Small intestine (tissue), 16 donors: Measurements from ENCODE around the gene MTCL1. TPM values are rescaled to one million over a fixed set of nuclear protein-coding genes. Genes with fewer than 3 reads are reported as not detected.

Experiments used
- DNase-seq, 2 donors: peaks; one replicate each; pipeline versions ENCODE4 v3.0.0 to v3.0.0-alpha.2; 2013
- FAIRE-seq: peaks from 2 replicates; lab custom pipeline; 2012; peaks lifted over from hg19 to GRCh38; lab: Jason Lieb, UNC
- H3K27ac ChIP-seq, 3 donors: one replicate each; pipeline ENCODE4 v1.5.1; 2013; ENCODE audit warnings: low read length in 2 of 3, mild to moderate bottlenecking in 2 of 3, control low read depth in 1 of 3, inconsistent platforms in 1 of 3, low read depth in 1 of 3, moderate library complexity in 1 of 3
- H3K27me3 ChIP-seq, 3 donors: one replicate each; pipeline ENCODE4 v1.6.1; 2013; ENCODE audit warnings: low read length in 3 of 3, inconsistent platforms in 1 of 3; ENCODE audit not compliant: control insufficient read depth in 3 of 3, insufficient read depth in 3 of 3
- H3K36me3 ChIP-seq, 3 donors: one replicate each; pipeline ENCODE4 v1.6.1; 2013; ENCODE audit warnings: low read length in 3 of 3, inconsistent platforms in 1 of 3, low read depth in 1 of 3, mild to moderate bottlenecking in 1 of 3, moderate library complexity in 1 of 3; ENCODE audit not compliant: control insufficient read depth in 3 of 3, insufficient read depth in 2 of 3
- H3K4me1 ChIP-seq, 3 donors: one replicate each; pipeline ENCODE4 v1.6.1; 2013; ENCODE audit warnings: low read length in 2 of 3, inconsistent platforms in 1 of 3, low read depth in 1 of 3, mild to moderate bottlenecking in 1 of 3, moderate library complexity in 1 of 3; ENCODE audit not compliant: control insufficient read depth in 3 of 3, insufficient read depth in 2 of 3
- H3K4me3 ChIP-seq, 3 donors: one replicate each; pipeline ENCODE4 v1.5.1; 2013; ENCODE audit warnings: low read length in 3 of 3, control low read depth in 1 of 3, inconsistent platforms in 1 of 3, low read depth in 1 of 3, mild to moderate bottlenecking in 1 of 3, moderate library complexity in 1 of 3
- H3K9me3 ChIP-seq, 2 donors: one replicate each; pipeline ENCODE4 v1.6.1; 2013; ENCODE audit warnings: low read depth in 1 of 2, low read length in 1 of 2; ENCODE audit not compliant: control insufficient read depth in 2 of 2, insufficient read depth in 1 of 2
- WGBS, 3 donors: extraction: QIAGEN DNeasy Blood & Tissue Kit; methylation state at CpG; one replicate each; pipeline ENCODE4 v1.1.7; 2013; 5-methylcytosine and 5-hydroxymethylcytosine counted together
- long read RNA-seq, 10 donors: transcript quantifications; one replicate each; lab custom pipeline, GENCODE V29; 2026
- polyA plus RNA-seq, 4 donors: library from polyadenylated mRNA; stranded (reverse) in 3 of 4; unstranded in 1 of 4; fragments of 200-250 nt in 3 of 4; fragments of 120-200 nt in 1 of 4; gene quantifications; one replicate each; pipeline versions ENCODE4 v1.2.1 to v1.2.3, GENCODE V29; 2013
- donor health status: healthy with polysubstance abuse.
- donor health status: control.
- donor health status: control.
- donor health status: Bipolar disorder and iron deficiency.
- donor health status: healthy.

The MTCL1 gene
- 10 to 100 TPM in 1 of 4 donors, 1 to 10 TPM in 3; 2.5 to 12.4 (median 6.0) TPM for polyA plus RNA-seq
- long read RNA-seq, donor 1: 0 reads
- long read RNA-seq, donor 2, partial matches to known transcripts: 0 of 1 reads
- long read RNA-seq, donor 2, other reads (novel, unspliced or antisense): 0 of 1 reads
- long read RNA-seq, donor 3, transcript MTCL1-216 (1 exons, 2,856 nt): major isoform, 5 of 5 reads
- long read RNA-seq, donor 3, partial matches to known transcripts: 0 of 5 reads
- long read RNA-seq, donor 3, other reads (novel, unspliced or antisense): 0 of 5 reads
- long read RNA-seq, donor 4: 0 reads
- long read RNA-seq, donor 5, partial matches to known transcripts: 0 of 1 reads
- long read RNA-seq, donor 5, other reads (novel, unspliced or antisense): 0 of 1 reads
- long read RNA-seq, donor 6, partial matches to known transcripts: 0 of 2 reads
- long read RNA-seq, donor 6, other reads (novel, unspliced or antisense): 0 of 2 reads
- long read RNA-seq, donor 7, partial matches to known transcripts: 0 of 2 reads
- long read RNA-seq, donor 7, other reads (novel, unspliced or antisense): 0 of 2 reads
- long read RNA-seq, donor 8: 0 reads
- long read RNA-seq, donor 9, partial matches to known transcripts: 0 of 3 reads
- long read RNA-seq, donor 9, other reads (novel, unspliced or antisense): 0 of 3 reads
- long read RNA-seq, donor 10, transcript MTCL1-216 (1 exons, 2,856 nt): major isoform, 5 of 5 reads
- long read RNA-seq, donor 10, partial matches to known transcripts: 0 of 5 reads
- long read RNA-seq, donor 10, other reads (novel, unspliced or antisense): 0 of 5 reads

DNA sequence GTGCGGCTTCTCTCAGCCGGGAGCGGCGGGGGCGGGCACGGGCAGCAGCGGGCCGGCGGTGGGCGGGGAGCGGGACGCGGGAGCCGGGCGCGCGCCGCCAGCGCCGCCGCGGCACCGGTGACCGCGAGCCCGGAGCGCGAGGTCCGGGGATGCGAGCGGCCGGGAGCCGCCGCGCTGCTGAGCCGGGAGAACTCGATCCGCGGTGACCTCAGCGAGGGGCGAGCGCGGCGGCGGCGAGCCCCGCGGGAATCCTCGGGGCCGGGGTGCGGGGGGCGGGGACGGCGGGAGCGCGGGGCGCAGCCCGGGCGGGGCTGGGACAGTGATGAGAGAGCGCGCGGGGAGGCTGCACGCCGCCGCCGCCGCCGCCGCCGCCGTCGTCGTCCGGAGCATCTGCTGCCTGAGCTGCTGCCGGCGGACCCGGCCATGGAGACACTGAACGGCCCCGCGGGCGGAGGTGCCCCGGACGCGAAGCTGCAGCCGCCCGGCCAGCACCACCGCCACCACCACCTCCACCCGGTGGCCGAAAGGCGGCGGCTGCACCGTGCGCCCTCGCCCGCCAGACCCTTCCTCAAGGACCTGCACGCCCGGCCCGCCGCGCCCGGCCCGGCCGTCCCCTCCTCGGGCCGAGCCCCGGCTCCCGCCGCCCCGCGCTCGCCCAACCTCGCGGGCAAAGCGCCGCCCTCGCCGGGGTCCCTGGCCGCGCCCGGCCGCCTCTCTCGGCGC, at the start of gene MTCL1:
TSS of gene MTCL1 (plus strand) at position 319 of the 723 bp plus-strand sequence. CDS start at position 424, 105 bp downstream.
- no peaks in the 10 kb centered on the region for H3K9me3 ChIP-seq
- H3K27me3 ChIP-seq: peaks cover 0 to 52% (median 0%) of the 10 kb centered on the region in 3 donors
- peak within 1 kb of the TSS; percentile 37 to 82 (median 67) for H3K27ac ChIP-seq
- H3K4me1 ChIP-seq: peaks cover 0 to 24% (median 4%) of the 10 kb centered on the region in 3 donors
- DNase-seq (peak; percentile 37 to 66), FAIRE-seq (no peak)
- H3K4me3 ChIP-seq: peak within 1 kb of the TSS; percentile 65 to 78 (median 69)
- WGBS, 3 donors: 0 to 1% (median 1%) methylated on average over 26 to 123 of the region's 123 CpGs
- no peaks in the 10 kb centered on the region for H3K36me3 ChIP-seq

DNA sequence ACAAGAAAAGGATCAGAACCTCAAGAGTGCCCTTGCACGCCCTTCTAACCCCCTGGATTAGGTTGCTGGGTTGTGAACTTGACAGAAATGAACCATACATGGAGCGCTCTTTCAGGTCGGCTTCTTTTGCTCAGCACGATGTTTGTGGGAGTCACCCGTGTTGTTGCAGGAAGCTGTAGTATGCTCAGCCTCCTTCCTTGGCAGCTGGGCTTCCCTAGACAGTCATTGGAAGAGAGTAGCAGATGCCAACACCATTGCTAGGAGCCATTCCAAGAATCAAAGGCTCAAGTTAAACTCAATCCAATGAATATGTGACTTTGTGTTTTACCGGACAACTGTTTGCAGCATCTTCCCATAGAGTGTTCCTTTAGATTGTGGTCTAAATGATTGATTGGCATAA, 49.1 kb upstream of the MTCL1 start:
- no peak for DNase-seq
- H3K4me1 ChIP-seq: no peaks in the 10 kb centered on the region
- H3K36me3 ChIP-seq: no peaks in the 10 kb centered on the region
- no peak for FAIRE-seq
- H3K27me3 ChIP-seq: no peaks in the 10 kb centered on the region
- 79 to 87% (median 82%) methylated on average over 6 of the region's 6 CpGs for WGBS, 3 donors
- no peak overlapping the region for H3K4me3 ChIP-seq
- no peak overlapping the region for H3K27ac ChIP-seq
- no peaks in the 10 kb centered on the region for H3K9me3 ChIP-seq

GRCh38 chr18:8657050-8657820, 48.1 kb upstream of the MTCL1 start:
- no peak overlapping the region for H3K4me3 ChIP-seq
- H3K36me3 ChIP-seq: no peaks in the 10 kb centered on the region
- H3K9me3 ChIP-seq: no peaks in the 10 kb centered on the region
- DNase-seq (no peak), FAIRE-seq (no peak)
- WGBS, 3 donors: 74 to 80% (median 76%) methylated on average over 14 of the region's 14 CpGs
- H3K27ac ChIP-seq: no peak overlapping the region
- no peaks in the 10 kb centered on the region for H3K4me1 ChIP-seq
- peaks cover 0 to 5% (median 0%) of the 10 kb centered on the region in 3 donors for H3K27me3 ChIP-seq

DNA sequence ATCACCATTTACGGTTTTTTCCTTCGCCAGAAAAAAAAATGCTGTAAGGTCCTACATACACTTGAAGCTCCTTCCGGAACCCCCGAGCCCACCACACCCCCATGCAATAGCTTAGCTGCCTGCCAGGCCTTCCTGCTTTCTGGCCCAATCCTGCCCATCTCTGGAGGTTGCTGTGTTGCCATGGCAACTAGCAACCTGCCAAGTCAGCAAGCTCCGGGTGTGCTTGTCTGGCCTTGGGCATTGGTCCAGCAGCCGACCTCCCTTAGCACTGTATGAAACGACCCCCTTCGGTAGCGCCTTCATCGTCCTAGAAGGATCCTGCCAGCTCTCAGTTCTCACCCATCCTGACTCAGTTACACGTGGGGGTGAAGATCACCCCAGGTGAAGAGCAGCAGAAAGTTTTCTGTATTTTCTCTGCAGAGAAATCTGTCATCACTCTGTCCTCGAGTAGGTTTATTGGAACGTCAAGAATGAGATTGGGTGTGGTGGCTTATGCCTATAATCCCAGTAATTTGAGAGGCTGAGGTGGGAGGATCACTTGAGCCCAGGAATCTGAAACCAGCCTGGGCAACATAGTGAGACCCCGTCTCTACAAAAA, 47.4 kb upstream of the MTCL1 start:
- DNase-seq (no peak), FAIRE-seq (no peak)
- H3K27me3 ChIP-seq: peaks cover 0 to 5% (median 0%) of the 10 kb centered on the region in 3 donors
- H3K9me3 ChIP-seq: no peaks in the 10 kb centered on the region
- no peak overlapping the region for H3K27ac ChIP-seq
- 54 to 61% (median 54%) methylated on average over 14 of the region's 14 CpGs for WGBS, 3 donors
- H3K4me1 ChIP-seq: no peaks in the 10 kb centered on the region
- H3K36me3 ChIP-seq: no peaks in the 10 kb centered on the region
- H3K4me3 ChIP-seq: no peak overlapping the region

GRCh38 chr18:8658858-8659485, 46.4 kb upstream of the MTCL1 start:
- FAIRE-seq (no peak), DNase-seq (no peak)
- Histone ChIP-seq H3K9me3 (no peaks in the 10 kb centered on the region), H3K36me3 (no peaks in the 10 kb centered on the region), H3K4me1 (no peaks in the 10 kb centered on the region), H3K4me3 (no peak overlapping the region), H3K27me3 (peaks cover 0 to 5% (median 0%) of the 10 kb centered on the region in 3 donors), H3K27ac (no peak overlapping the region)
- 91 to 94% (median 91%) methylated on average over 30 to 31 of the region's 31 CpGs for WGBS, 3 donors

- 94 to 96% (median 94%) methylated on average over 36 of the region's 36 CpGs for WGBS, 3 donors
Observed at GRCh38 chr18:8659609-8660242, 45.6 kb upstream of the MTCL1 start.

GRCh38 chr18:8660316-8660715, 45.0 kb upstream of the MTCL1 start:
- no peak overlapping the region for H3K27ac ChIP-seq
- no peak overlapping the region for H3K4me3 ChIP-seq
- H3K9me3 ChIP-seq: no peaks in the 10 kb centered on the region
- no peak for FAIRE-seq
- 86 to 91% (median 89%) methylated on average over 5 of the region's 5 CpGs for WGBS, 3 donors
- H3K36me3 ChIP-seq: no peaks in the 10 kb centered on the region
- peaks cover 0 to 5% (median 0%) of the 10 kb centered on the region in 3 donors for H3K27me3 ChIP-seq
- no peaks in the 10 kb centered on the region for H3K4me1 ChIP-seq
- no peak for DNase-seq

More at GRCh38 chr18:8659609-8660242, 45.6 kb upstream of the MTCL1 start:
- H3K4me1 ChIP-seq: no peaks in the 10 kb centered on the region
- FAIRE-seq: no peak
- H3K27ac ChIP-seq: no peak overlapping the region
- H3K27me3 ChIP-seq: peaks cover 0 to 5% (median 0%) of the 10 kb centered on the region in 3 donors
- H3K9me3 ChIP-seq: no peaks in the 10 kb centered on the region
- DNase-seq: no peak
- H3K36me3 ChIP-seq: no peaks in the 10 kb centered on the region
- no peak overlapping the region for H3K4me3 ChIP-seq
